Measurements from ENCODE around the gene ARL8B.
A peak's percentile ranks its signal among the peaks of the same experiment; 100 is the strongest.

Gene ARL8B

DNA sequence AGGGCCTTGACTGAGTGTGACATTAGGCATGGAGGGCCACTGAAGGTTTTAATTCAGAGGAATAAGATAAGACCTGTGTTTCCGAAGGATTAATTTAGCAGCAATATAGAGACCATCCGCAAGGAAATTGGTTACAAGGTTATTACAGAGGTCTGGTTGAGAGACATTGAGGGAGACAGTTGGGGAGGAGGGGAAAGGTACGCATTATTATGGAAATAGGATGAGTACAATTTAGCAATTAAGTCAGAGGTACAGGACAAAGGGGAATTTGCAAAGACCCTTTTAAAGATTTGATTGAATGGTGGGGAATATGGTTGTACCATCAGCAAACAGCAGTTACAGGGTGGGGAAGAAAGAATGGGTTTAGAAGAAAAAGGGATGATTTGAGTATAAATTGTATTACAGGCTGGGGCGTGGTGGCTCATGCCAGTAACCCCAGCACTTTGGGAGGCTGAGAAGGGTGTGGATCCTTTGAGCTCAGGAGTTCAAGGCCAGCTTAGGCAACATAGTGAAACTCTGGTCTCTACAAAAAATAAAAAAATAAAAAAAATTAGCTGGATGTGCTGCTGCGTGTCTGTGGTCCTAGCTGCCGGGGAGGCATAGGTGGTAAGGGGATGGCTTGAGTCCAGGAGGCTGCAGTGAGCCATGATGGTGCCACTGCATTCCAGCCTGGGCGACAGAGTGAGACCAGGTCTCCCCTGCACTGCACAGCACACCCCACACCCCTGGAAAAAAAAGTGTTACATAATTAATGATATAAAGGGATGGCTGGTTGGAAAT lies 11.3 kb downstream of the ARL8B start:
- H3K27ac ChIP-seq (ENCODE audit: low read depth, low read length): peak overlapping the region; percentile 65
- H3K27me3 ChIP-seq (ENCODE audit: control insufficient read depth, insufficient read depth, low read length): no peaks in the 10 kb centered on the region
- H3K36me3 ChIP-seq (ENCODE audit: control insufficient read depth, insufficient read depth, low read length): no peaks in the 10 kb centered on the region
- H3K4me3 ChIP-seq (ENCODE audit: low read depth, low read length): peak overlapping the region; percentile 35; the same call in 1 of the 2 replicates
- peaks cover 39% of the 10 kb centered on the region for H3K4me1 ChIP-seq (ENCODE audit: control insufficient read depth, insufficient read depth, low read length)
- H3K9me3 ChIP-seq (ENCODE audit: control insufficient read depth, insufficient read depth, low read length): no peaks in the 10 kb centered on the region
- H3K9ac ChIP-seq (ENCODE audit: low read depth, low read length): peak overlapping the region; percentile 7; the same call in 1 of the 2 replicates

DNA sequence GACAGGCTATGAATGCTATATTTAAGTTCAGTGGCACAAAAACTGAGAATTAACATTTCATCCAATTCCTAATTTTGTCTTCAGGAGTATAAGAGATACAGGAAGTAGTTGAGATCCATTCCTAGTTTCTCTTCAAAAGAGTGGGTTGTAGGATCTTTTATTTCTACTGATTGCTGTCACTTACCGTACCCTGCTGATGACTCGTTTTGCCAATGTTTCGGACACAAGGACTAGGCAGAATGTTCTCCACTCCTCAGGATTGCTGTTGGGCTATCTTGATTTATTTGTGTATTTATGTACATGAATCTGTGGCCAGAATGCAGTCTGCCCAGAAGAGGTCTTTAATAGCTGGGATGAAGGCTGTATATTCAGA lies 11.9 kb downstream of the ARL8B start:
- H3K4me3 ChIP-seq (ENCODE audit: low read depth, low read length): no peak overlapping the region
- peaks cover 42% of the 10 kb centered on the region for H3K4me1 ChIP-seq (ENCODE audit: control insufficient read depth, insufficient read depth, low read length)
- H3K27me3 ChIP-seq (ENCODE audit: control insufficient read depth, insufficient read depth, low read length): no peaks in the 10 kb centered on the region
- no peak overlapping the region for H3K9ac ChIP-seq (ENCODE audit: low read depth, low read length)
- H3K9me3 ChIP-seq (ENCODE audit: control insufficient read depth, insufficient read depth, low read length): no peaks in the 10 kb centered on the region
- H3K36me3 ChIP-seq (ENCODE audit: control insufficient read depth, insufficient read depth, low read length): no peaks in the 10 kb centered on the region
- H3K27ac ChIP-seq (ENCODE audit: low read depth, low read length): no peak overlapping the region

DNA sequence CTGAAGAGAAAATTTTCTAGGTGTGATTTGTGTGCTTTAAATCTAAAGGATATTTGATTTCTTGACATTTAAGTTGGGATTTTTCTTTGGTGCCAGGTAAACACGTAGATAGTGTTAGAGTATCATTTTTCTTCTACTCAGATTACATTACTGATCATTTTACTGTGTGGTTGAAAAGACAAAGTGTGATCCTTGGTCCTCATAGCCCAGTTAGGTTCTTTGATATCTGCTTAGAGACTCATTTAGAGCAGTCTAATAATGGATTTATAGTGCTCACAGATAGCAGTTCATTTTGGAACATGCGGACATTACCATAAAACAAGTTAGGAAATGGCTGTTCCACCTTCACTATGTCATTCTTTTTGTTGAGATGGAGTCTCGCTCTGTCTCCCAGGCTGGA lies 12.4 kb downstream of the ARL8B start:
- Histone ChIP-seq H3K4me1 (ENCODE audit: control insufficient read depth, insufficient read depth, low read length) (peaks cover 42% of the 10 kb centered on the region), H3K27me3 (ENCODE audit: control insufficient read depth, insufficient read depth, low read length) (no peaks in the 10 kb centered on the region), H3K4me3 (ENCODE audit: low read depth, low read length) (no peak overlapping the region), H3K27ac (ENCODE audit: low read depth, low read length) (no peak overlapping the region), H3K9me3 (ENCODE audit: control insufficient read depth, insufficient read depth, low read length) (no peaks in the 10 kb centered on the region), H3K9ac (ENCODE audit: low read depth, low read length) (no peak overlapping the region), H3K36me3 (ENCODE audit: control insufficient read depth, insufficient read depth, low read length) (no peaks in the 10 kb centered on the region)

DNA sequence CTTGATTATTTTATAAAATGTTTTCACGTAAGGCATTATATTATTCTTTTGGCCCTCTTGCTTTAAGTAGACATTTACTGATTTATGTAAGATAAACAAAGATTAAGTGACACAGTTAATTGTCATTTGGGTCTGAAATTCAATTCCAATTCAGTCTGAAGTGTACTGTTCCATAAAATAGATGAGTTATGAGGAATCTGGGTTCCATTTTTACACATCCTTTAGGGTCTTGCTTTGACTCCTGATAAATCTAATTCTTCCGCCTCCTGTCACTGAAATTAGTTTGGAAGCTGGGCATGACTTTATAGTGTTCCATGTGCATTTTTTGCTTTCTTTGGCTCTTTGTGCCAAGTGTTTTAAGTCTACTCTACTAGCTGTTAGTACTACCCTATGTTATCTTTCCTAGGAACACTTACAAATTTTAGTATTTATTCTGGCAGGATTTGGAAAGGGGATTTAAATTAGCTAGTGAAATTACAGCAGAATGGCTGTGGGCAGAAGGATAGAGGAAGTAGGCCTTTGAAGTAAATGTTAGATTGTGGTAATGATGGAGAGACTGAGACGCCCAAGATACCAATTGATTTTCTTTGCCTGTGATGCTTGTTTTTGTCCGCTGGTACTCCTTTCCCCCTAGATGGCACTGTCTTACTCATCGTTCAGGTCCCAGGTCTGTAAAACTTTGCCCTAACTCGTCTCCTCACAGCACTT lies 14.3 kb downstream of the ARL8B start:
- Histone ChIP-seq H3K4me3 (ENCODE audit: low read depth, low read length) (no peak overlapping the region), H3K27ac (ENCODE audit: low read depth, low read length) (no peak overlapping the region), H3K27me3 (ENCODE audit: control insufficient read depth, insufficient read depth, low read length) (no peaks in the 10 kb centered on the region)

DNA sequence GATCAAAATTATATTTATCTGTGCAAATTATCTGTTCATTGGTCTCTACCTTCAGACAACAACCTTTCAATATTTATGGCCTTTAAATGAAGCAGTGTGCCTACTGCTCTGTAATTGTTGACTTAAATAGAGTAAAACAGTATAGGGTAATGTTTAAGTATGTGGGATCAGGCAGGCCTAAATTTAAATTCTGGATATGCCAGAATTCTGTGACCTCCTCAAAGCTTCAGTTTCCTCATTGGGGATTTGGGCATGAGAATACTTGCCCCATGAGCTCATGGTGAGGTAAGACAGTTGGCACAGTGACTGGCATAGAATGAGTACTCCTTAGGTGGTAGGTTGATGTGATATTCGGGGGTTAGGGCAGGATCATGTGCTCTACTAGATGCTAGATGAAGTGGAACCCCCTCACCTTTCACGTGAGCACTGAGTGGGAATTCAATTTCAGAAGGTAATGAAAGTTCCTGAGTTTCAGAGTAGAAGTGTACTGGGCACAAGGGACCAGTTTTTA lies 14.9 kb downstream of the ARL8B start:
- no peaks in the 10 kb centered on the region for H3K9me3 ChIP-seq (ENCODE audit: control insufficient read depth, insufficient read depth, low read length)
- no peaks in the 10 kb centered on the region for H3K27me3 ChIP-seq (ENCODE audit: control insufficient read depth, insufficient read depth, low read length)
- H3K36me3 ChIP-seq (ENCODE audit: control insufficient read depth, insufficient read depth, low read length): 0 out of 2 replicates have a peak, but pooled peaks cover 3% of the 10 kb centered on the region
- H3K27ac ChIP-seq (ENCODE audit: low read depth, low read length): no peak overlapping the region
- peaks cover 42% of the 10 kb centered on the region for H3K4me1 ChIP-seq (ENCODE audit: control insufficient read depth, insufficient read depth, low read length)
- H3K9ac ChIP-seq (ENCODE audit: low read depth, low read length): no peak overlapping the region
- H3K4me3 ChIP-seq (ENCODE audit: low read depth, low read length): no peak overlapping the region

More for the DNA sequence above, 14.3 kb downstream of the ARL8B start:
- Histone ChIP-seq H3K4me1 (ENCODE audit: control insufficient read depth, insufficient read depth, low read length) (peaks cover 42% of the 10 kb centered on the region), H3K36me3 (ENCODE audit: control insufficient read depth, insufficient read depth, low read length) (no peaks in the 10 kb centered on the region), H3K9ac (ENCODE audit: low read depth, low read length) (no peak overlapping the region), H3K9me3 (ENCODE audit: control insufficient read depth, insufficient read depth, low read length) (no peaks in the 10 kb centered on the region)

DNA sequence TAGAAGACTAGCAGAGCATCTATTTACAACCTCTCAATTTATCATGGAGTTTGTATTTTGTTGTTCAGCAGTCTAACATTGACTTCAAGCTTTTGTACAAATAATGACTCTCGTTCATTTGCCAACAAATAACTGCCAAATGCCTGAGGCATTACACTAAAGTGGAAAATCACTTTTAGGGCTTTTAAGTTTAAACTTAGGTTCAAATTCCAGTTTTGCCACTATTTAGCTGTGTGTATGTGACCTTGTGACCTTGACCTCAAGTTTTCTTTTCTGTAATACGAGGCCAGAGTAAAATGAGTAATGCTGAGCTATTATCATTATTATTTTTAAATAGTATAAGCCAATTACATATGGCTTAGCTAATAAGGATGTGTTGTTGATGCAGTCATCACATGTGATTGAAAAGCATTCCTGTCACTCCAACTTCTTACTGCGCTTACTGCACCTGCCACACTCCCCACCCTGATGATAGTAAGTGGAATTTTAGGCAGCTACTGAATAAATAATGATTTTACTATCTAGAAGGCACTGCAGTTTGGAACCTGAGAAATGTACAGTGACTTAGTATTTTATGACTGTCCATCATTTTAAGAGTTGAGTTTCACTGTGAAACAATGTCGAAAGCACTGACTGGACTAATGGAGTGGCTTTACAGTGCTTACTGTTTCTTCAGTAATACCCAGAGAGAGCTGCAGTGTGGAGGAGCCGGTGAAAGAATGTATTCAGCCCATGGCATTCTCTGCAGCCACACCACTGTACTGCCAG lies 16.3 kb downstream of the ARL8B start:
- peaks cover 8% of the 10 kb centered on the region for H3K9me3 ChIP-seq (ENCODE audit: control insufficient read depth, insufficient read depth, low read length)
- H3K27me3 ChIP-seq (ENCODE audit: control insufficient read depth, insufficient read depth, low read length): no peaks in the 10 kb centered on the region
- H3K27ac ChIP-seq (ENCODE audit: low read depth, low read length): no peak overlapping the region
- peaks cover 33% of the 10 kb centered on the region for H3K4me1 ChIP-seq (ENCODE audit: control insufficient read depth, insufficient read depth, low read length)
- no peak overlapping the region for H3K4me3 ChIP-seq (ENCODE audit: low read depth, low read length)
- H3K36me3 ChIP-seq (ENCODE audit: control insufficient read depth, insufficient read depth, low read length): 0 out of 2 replicates have a peak, but pooled peaks cover 3% of the 10 kb centered on the region
- no peak overlapping the region for H3K9ac ChIP-seq (ENCODE audit: low read depth, low read length)

DNA sequence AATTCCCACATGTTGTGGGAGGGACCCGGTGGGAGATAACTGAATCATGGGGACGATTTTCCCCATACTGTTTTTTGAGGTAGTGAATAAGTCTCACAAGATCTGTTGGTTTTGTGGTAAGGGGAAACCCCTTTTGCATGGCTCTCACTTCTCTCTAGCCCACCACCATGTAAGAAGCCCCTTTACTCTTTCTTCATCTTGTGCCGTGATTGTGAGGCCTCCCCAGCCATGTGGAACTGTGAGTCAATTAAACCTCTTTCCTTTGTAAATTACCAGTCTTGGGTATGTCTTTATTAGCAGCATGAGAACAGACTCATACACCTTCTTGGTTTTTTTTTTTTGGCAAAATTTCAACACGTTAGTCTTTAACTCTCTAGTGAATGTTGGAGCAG lies 18.1 kb downstream of the ARL8B start:
- Histone ChIP-seq H3K4me1 (ENCODE audit: control insufficient read depth, insufficient read depth, low read length) (peaks cover 20% of the 10 kb centered on the region), H3K9ac (ENCODE audit: low read depth, low read length) (no peak overlapping the region), H3K9me3 (ENCODE audit: control insufficient read depth, insufficient read depth, low read length) (peaks cover 22% of the 10 kb centered on the region), H3K27ac (ENCODE audit: low read depth, low read length) (no peak overlapping the region), H3K36me3 (ENCODE audit: control insufficient read depth, insufficient read depth, low read length) (0 out of 2 replicates have a peak, but pooled peaks cover 3% of the 10 kb centered on the region), H3K27me3 (ENCODE audit: control insufficient read depth, insufficient read depth, low read length) (no peaks in the 10 kb centered on the region), H3K4me3 (ENCODE audit: low read depth, low read length) (no peak overlapping the region)

DNA sequence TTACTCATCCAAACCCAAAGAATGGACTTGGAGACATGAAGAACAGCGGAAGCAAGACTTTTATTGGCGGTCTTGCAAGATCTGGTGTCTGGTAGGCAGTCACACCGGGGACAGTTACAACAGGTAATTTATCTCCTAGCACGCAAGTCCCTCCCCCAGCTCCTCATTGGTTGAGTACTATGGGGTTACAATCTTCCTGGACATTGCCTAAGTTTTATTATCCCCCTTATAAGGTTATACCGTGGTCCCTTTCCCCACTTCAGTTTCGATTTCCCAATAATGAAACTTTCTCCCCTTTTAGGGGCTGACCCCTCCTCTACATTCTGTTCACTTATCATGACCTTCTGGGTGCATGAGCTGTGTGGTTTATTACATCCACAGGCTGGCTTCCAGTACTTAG lies 18.7 kb downstream of the ARL8B start:
- peaks cover 20% of the 10 kb centered on the region for H3K4me1 ChIP-seq (ENCODE audit: control insufficient read depth, insufficient read depth, low read length)
- H3K27me3 ChIP-seq (ENCODE audit: control insufficient read depth, insufficient read depth, low read length): no peaks in the 10 kb centered on the region
- 0 out of 2 replicates have a peak, but pooled peaks cover 3% of the 10 kb centered on the region for H3K36me3 ChIP-seq (ENCODE audit: control insufficient read depth, insufficient read depth, low read length)
- peaks cover 22% of the 10 kb centered on the region for H3K9me3 ChIP-seq (ENCODE audit: control insufficient read depth, insufficient read depth, low read length)
- H3K9ac ChIP-seq (ENCODE audit: low read depth, low read length): no peak overlapping the region
- no peak overlapping the region for H3K4me3 ChIP-seq (ENCODE audit: low read depth, low read length)
- no peak overlapping the region for H3K27ac ChIP-seq (ENCODE audit: low read depth, low read length)

DNA sequence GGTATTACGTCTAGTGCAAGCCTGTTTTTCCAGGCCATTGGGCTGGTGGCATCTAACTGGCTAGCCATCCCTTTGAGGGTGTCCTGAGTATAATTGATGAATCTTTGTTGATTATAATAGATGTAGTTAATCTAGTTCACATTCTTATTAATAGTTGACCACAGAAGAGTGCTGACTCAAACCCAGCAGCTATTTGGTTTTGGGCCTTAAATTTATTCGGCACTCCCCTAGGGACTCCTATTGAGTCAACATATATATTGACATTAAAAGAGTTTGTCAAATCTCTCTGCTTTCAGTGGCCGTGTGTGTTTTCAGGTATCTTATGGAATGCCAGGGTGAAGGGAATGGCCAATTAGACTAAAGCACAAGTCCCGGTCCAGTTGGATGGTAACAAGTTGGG lies 19.7 kb downstream of the ARL8B start:
- Histone ChIP-seq H3K27ac (ENCODE audit: low read depth, low read length) (no peak overlapping the region), H3K4me3 (ENCODE audit: low read depth, low read length) (no peak overlapping the region), H3K27me3 (ENCODE audit: control insufficient read depth, insufficient read depth, low read length) (no peaks in the 10 kb centered on the region), H3K9me3 (ENCODE audit: control insufficient read depth, insufficient read depth, low read length) (peaks cover 25% of the 10 kb centered on the region), H3K9ac (ENCODE audit: low read depth, low read length) (no peak overlapping the region), H3K36me3 (ENCODE audit: control insufficient read depth, insufficient read depth, low read length) (0 out of 2 replicates have a peak, but pooled peaks cover 3% of the 10 kb centered on the region), H3K4me1 (ENCODE audit: control insufficient read depth, insufficient read depth, low read length) (peaks cover 14% of the 10 kb centered on the region)

DNA sequence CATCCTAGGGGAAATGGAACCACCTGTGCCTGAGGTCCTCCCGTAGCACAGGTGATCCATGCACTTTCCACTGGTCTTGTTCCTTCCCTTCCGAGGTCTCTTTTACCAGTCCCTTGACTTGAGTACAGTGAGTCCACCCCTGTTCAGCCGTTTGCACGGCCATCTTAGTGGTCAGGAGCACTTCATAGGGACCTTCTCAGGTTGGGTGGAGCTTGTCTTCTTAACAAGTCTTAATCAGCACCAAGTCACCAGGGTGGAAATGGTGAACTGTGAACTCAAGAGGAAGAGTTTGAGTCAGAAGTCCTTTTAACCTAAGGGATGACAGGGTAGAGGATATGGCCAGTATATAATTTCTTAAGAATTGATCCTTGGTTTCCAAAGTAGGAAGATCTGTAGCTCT lies 21.4 kb downstream of the ARL8B start:
- no peak overlapping the region for H3K9ac ChIP-seq (ENCODE audit: low read depth, low read length)
- H3K27ac ChIP-seq (ENCODE audit: low read depth, low read length): no peak overlapping the region
- no peaks in the 10 kb centered on the region for H3K27me3 ChIP-seq (ENCODE audit: control insufficient read depth, insufficient read depth, low read length)

More for the DNA sequence above, 21.4 kb downstream of the ARL8B start:
- Histone ChIP-seq H3K4me1 (ENCODE audit: control insufficient read depth, insufficient read depth, low read length) (peaks cover 3% of the 10 kb centered on the region; the same call in 1 of the 2 replicates), H3K4me3 (ENCODE audit: low read depth, low read length) (no peak overlapping the region), H3K36me3 (ENCODE audit: control insufficient read depth, insufficient read depth, low read length) (0 out of 2 replicates have a peak, but pooled peaks cover 3% of the 10 kb centered on the region), H3K9me3 (ENCODE audit: control insufficient read depth, insufficient read depth, low read length) (peaks cover 27% of the 10 kb centered on the region)

All from HUES48 (cell line).